Neural progenitor cell (in vitro differentiated cells): ENCODE measurements around the gene SATB2. TPM values are rescaled to one million over a fixed set of nuclear protein-coding genes. Genes with fewer than 3 reads are reported as not detected.

ENCODE experiments used
- DNase-seq: peaks from one replicate; pipeline ENCODE4 v3.0.0-alpha.2; 2016; ENCODE audit warnings: low spot score
- H2AFZ ChIP-seq: fragments of 200-600 bp; sonication (generic); replicated peaks from 2 replicates; pipeline ENCODE4 v1.6.1; 2016; ENCODE audit warnings: antibody characterized with exemption
- H3F3A ChIP-seq: fragments of 200-600 bp; sonication (generic); 2 replicates; pipeline ENCODE4 v1.6.1; 2016; ENCODE audit warnings: antibody characterized with exemption, low read depth
- H3K27ac ChIP-seq: fragments of 200-600 bp; sonication (generic); 2 replicates; pipeline ENCODE4 v1.5.1; 2016; ENCODE audit warnings: mild to moderate bottlenecking
- H3K27me3 ChIP-seq: fragments of 200-600 bp; sonication (generic); 2 replicates; pipeline ENCODE4 v1.6.1; 2016; ENCODE audit warnings: mild to moderate bottlenecking, moderate library complexity
- H3K36me3 ChIP-seq: fragments of 200-600 bp; sonication (generic); 2 replicates; pipeline ENCODE4 v1.5.1; 2016
- H3K4me1 ChIP-seq: fragments of 200-600 bp; sonication (generic); 2 replicates; pipeline ENCODE4 v1.6.1; 2016; ENCODE audit warnings: mixed run types
- H3K4me2 ChIP-seq: fragments of 200-600 bp; sonication (generic); 2 replicates; pipeline ENCODE4 v1.6.1; 2016
- H3K4me3 ChIP-seq: fragments of 200-600 bp; sonication (generic); 2 replicates; pipeline ENCODE4 v1.5.1; 2016
- H3K79me2 ChIP-seq: fragments of 200-600 bp; sonication (generic); 2 replicates; pipeline ENCODE4 v1.6.1; 2016; ENCODE audit warnings: low read depth
- H3K9ac ChIP-seq: fragments of 200-600 bp; sonication (generic); 2 replicates; pipeline ENCODE4 v1.6.1; 2016
- H3K9me3 ChIP-seq: fragments of 200-600 bp; sonication (generic); 2 replicates; pipeline ENCODE4 v1.5.1; 2016; ENCODE audit warnings: low read depth
- H4K20me1 ChIP-seq: fragments of 200-600 bp; sonication (generic); 2 replicates; pipeline ENCODE4 v1.6.1; 2016; ENCODE audit warnings: low read depth
- H3K27ac Mint-ChIP-seq: 3 replicates; pipeline ENCODE4 v1.8.0; 2021; ENCODE audit warnings: mixed read lengths
- H3K27me3 Mint-ChIP-seq: 2 replicates; pipeline ENCODE4 v1.8.0; 2022; ENCODE audit warnings: low read depth, mild to moderate bottlenecking, inconsistent platforms, moderate library complexity, mixed read lengths; ENCODE audit not compliant: insufficient read depth
- H3K36me3 Mint-ChIP-seq: 3 replicates; pipeline ENCODE4 v1.8.0; 2021; ENCODE audit warnings: mixed read lengths
- H3K4me1 Mint-ChIP-seq: 3 replicates; pipeline ENCODE4 v1.8.0; 2021; ENCODE audit warnings: mixed read lengths
- H3K4me3 Mint-ChIP-seq: 3 replicates; pipeline ENCODE4 v1.8.0; 2021; ENCODE audit warnings: mild to moderate bottlenecking, moderate library complexity, mixed read lengths
- H3K9me3 Mint-ChIP-seq: 3 replicates; pipeline ENCODE4 v1.8.0; 2020; ENCODE audit warnings: mixed read lengths
- CTCF ChIP-seq: fragments of 200-600 bp; sonication (generic); IDR thresholded peaks from 2 replicates; pipeline ENCODE4 v1.5.1; 2017; ENCODE audit warnings: antibody characterized with exemption, mild to moderate bottlenecking
- EZH2 ChIP-seq: fragments of 200-600 bp; sonication (generic); IDR thresholded peaks from 2 replicates; pipeline ENCODE4 v1.6.1; 2017; ENCODE audit warnings: antibody characterized with exemption, mild to moderate bottlenecking, moderate library complexity
- EZH2phosphoT487 ChIP-seq: fragments of 200-600 bp; sonication (generic); IDR thresholded peaks from 2 replicates; pipeline ENCODE4 v1.6.1; 2017; ENCODE audit warnings: antibody characterized with exemption
- total RNA-seq: library from RNA; depleted of rRNA; stranded (reverse); fragments of >200 nt; gene quantifications from 2 replicates; pipeline ENCODE4 v1.2.3, GENCODE V29; 2015; ENCODE audit warnings: low replicate concordance

Gene SATB2
- total RNA-seq, 1 donor from 2014 or later: 3.7 TPM

GRCh38 chr2:199356412-199356811, 101.3 kb downstream of the SATB2 start:
- TF ChIP-seq EZH2phosphoT487: no peak
- TF ChIP-seq EZH2: no peak
- no peak for TF ChIP-seq CTCF
- Mint-ChIP-seq H3K27ac (no peak overlapping the region), H3K9me3 (no peaks in the 10 kb centered on the region), H3K36me3 (no peaks in the 10 kb centered on the region), H3K4me1 (no peaks in the 10 kb centered on the region), H3K4me3 (no peak overlapping the region), H3K27me3 (no peaks in the 10 kb centered on the region)
- no peaks in the 10 kb centered on the region for H3K9me3 ChIP-seq
- no peak overlapping the region for H3K9ac ChIP-seq
- H3K27ac ChIP-seq: no peak overlapping the region
- DNase-seq: no peak
- H3F3A ChIP-seq: no peaks in the 10 kb centered on the region
- no peak overlapping the region for H3K4me3 ChIP-seq
- no peak overlapping the region for H3K4me2 ChIP-seq
- no peaks in the 10 kb centered on the region for H3K27me3 ChIP-seq
- H3K4me1 ChIP-seq: no peaks in the 10 kb centered on the region
- H2AFZ ChIP-seq: no peak overlapping the region
- H3K36me3 ChIP-seq: no peaks in the 10 kb centered on the region
- H3K79me2 ChIP-seq: no peaks in the 10 kb centered on the region
- H4K20me1 ChIP-seq: no peaks in the 10 kb centered on the region

GRCh38 chr2:199348871-199349270, 108.9 kb downstream of the SATB2 start:
- Histone ChIP-seq H2AFZ (no peak overlapping the region), H3K4me2 (no peak overlapping the region), H3K9me3 (no peaks in the 10 kb centered on the region), H3F3A (no peaks in the 10 kb centered on the region), H4K20me1 (no peaks in the 10 kb centered on the region), H3K9ac (no peak overlapping the region), H3K4me1 (no peaks in the 10 kb centered on the region), H3K36me3 (no peaks in the 10 kb centered on the region), H3K27me3 (no peaks in the 10 kb centered on the region), H3K79me2 (no peaks in the 10 kb centered on the region), H3K4me3 (no peak overlapping the region), H3K27ac (no peak overlapping the region)
- no peak overlapping the region for H3K27ac Mint-ChIP-seq
- H3K9me3 Mint-ChIP-seq: no peaks in the 10 kb centered on the region
- no peak for DNase-seq
- H3K27me3 Mint-ChIP-seq: no peaks in the 10 kb centered on the region
- H3K4me1 Mint-ChIP-seq: no peaks in the 10 kb centered on the region
- H3K4me3 Mint-ChIP-seq: no peak overlapping the region
- TF ChIP-seq CTCF (no peak), EZH2 (no peak), EZH2phosphoT487 (no peak)
- H3K36me3 Mint-ChIP-seq: peaks cover 2% of the 10 kb centered on the region

DNA sequence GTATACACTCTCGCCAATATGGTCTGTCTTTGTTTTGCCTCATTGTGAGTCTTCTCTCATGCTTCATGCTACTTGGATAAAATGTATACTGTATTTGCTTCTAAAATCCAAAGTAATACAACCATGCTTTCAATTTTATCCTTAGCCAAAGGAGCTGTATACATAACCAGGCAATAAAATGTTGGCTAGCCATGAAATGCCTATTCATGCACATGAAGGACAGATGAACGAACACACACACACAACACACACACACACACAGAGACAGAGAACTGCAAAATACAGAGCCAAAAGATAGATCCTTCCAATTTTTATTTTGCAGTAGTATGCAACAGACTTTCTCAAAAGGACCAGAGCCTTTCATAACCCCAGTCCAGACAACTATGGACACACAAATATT, 113.7 kb downstream of the SATB2 start:
- no peaks in the 10 kb centered on the region for H3K27me3 ChIP-seq
- TF ChIP-seq EZH2phosphoT487: no peak
- TF ChIP-seq CTCF: no peak
- no peak for TF ChIP-seq EZH2
- no peaks in the 10 kb centered on the region for H3K79me2 ChIP-seq
- Mint-ChIP-seq H3K9me3 (no peaks in the 10 kb centered on the region), H3K4me3 (no peak overlapping the region), H3K27ac (no peak overlapping the region), H3K4me1 (no peaks in the 10 kb centered on the region), H3K27me3 (no peaks in the 10 kb centered on the region), H3K36me3 (peaks cover 2% of the 10 kb centered on the region)
- no peaks in the 10 kb centered on the region for H3F3A ChIP-seq
- H3K4me2 ChIP-seq: no peak overlapping the region
- H4K20me1 ChIP-seq: no peaks in the 10 kb centered on the region
- no peak overlapping the region for H3K27ac ChIP-seq
- H2AFZ ChIP-seq: no peak overlapping the region
- no peak overlapping the region for H3K4me3 ChIP-seq
- H3K9me3 ChIP-seq: no peaks in the 10 kb centered on the region
- H3K4me1 ChIP-seq: no peaks in the 10 kb centered on the region
- no peaks in the 10 kb centered on the region for H3K36me3 ChIP-seq
- no peak for DNase-seq
- H3K9ac ChIP-seq: no peak overlapping the region

DNA sequence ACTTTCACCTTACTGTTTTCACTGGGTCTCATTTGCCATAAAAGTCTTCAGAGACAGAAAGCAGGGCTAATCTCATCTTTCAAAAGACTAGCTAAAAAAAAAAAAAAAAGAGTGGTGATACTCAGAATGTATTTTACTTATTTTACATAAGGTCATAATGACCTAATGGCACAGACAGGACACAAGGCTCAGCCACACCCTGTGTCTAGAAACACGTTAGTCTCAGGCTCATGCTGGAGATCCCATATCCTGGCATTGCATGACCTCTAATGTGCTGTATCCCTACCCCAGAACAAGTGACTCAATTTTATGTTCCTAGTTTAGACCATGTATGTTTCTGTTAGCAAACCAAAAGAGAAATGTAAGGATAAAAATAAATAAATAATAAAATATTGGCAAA, 115.4 kb downstream of the SATB2 start:
- H3K4me2 ChIP-seq: no peak overlapping the region
- H3K27ac ChIP-seq: no peak overlapping the region
- H3K79me2 ChIP-seq: no peaks in the 10 kb centered on the region
- DNase-seq: no peak
- H2AFZ ChIP-seq: no peak overlapping the region
- Mint-ChIP-seq H3K36me3 (peaks cover 2% of the 10 kb centered on the region), H3K4me3 (no peak overlapping the region), H3K27me3 (no peaks in the 10 kb centered on the region), H3K4me1 (no peaks in the 10 kb centered on the region), H3K27ac (no peak overlapping the region), H3K9me3 (no peaks in the 10 kb centered on the region)
- H3K9me3 ChIP-seq: no peaks in the 10 kb centered on the region
- H3K4me3 ChIP-seq: no peak overlapping the region
- H4K20me1 ChIP-seq: no peaks in the 10 kb centered on the region
- H3K36me3 ChIP-seq: no peaks in the 10 kb centered on the region
- no peaks in the 10 kb centered on the region for H3K27me3 ChIP-seq
- TF ChIP-seq EZH2phosphoT487 (no peak), CTCF (no peak), EZH2 (no peak)
- no peaks in the 10 kb centered on the region for H3F3A ChIP-seq
- no peaks in the 10 kb centered on the region for H3K4me1 ChIP-seq
- no peak overlapping the region for H3K9ac ChIP-seq
